Subcutaneous adipose tissue (tissue), 4 donors: ENCODE data around the gene MID1. TPM values are rescaled to one million over a fixed set of nuclear protein-coding genes. Genes with fewer than 3 reads are reported as not detected.

Source experiments
- CTCF ChIP-seq: fragments of 450-650 bp; IDR thresholded peaks from one replicate; pipeline ENCODE4 v1.5.1; 2016; ENCODE audit warnings: low read depth, mild to moderate bottlenecking, control low read depth, antibody characterized with exemption, moderate library complexity
- total RNA-seq, 4 donors: library from RNA; depleted of rRNA; stranded (reverse); fragments of >200 nt; gene quantifications; one replicate each; pipeline ENCODE4 v1.1.0, GENCODE V29; 2016

Gene MID1
- total RNA-seq, 4 donors from 2014 or later: 5.9 to 11.1 (median 8.6) TPM

- TF ChIP-seq CTCF: no peak
These were observed 45.7 kb downstream of the MID1 start for GRCh38 chrX:10574663-10575062.

- TF ChIP-seq CTCF: no peak
These were observed 49.1 kb downstream of the MID1 start for GRCh38 chrX:10571260-10571659.

GRCh38 chrX:10570601-10571000 lies 49.8 kb downstream of the MID1 start:
- TF ChIP-seq CTCF: no peak

- no peak for TF ChIP-seq CTCF
These were observed 50.4 kb downstream of the MID1 start for GRCh38 chrX:10569946-10570345.

GRCh38 chrX:10568428-10568827 lies 52.0 kb downstream of the MID1 start:
- TF ChIP-seq CTCF: no peak

- TF ChIP-seq CTCF: no peak
These were observed 53.2 kb downstream of the MID1 start for GRCh38 chrX:10567136-10567535.

- no peak for TF ChIP-seq CTCF
These were observed 53.7 kb downstream of the MID1 start for GRCh38 chrX:10566716-10567097.
